Progenitor cell of endocrine pancreas (in vitro differentiated cells): Measurements from ENCODE around the gene TIPARP. TPM values are rescaled to one million over a fixed set of nuclear protein-coding genes. Genes with fewer than 3 reads are reported as not detected.

Source experiments
- DNase-seq: peaks from one replicate; pipeline ENCODE4 v3.0.0; 2021; ENCODE audit warnings: low spot score; ENCODE audit not compliant: unreplicated experiment
- H3K27ac Mint-ChIP-seq: 2 replicates; pipeline ENCODE4 v1.8.0; 2021; ENCODE audit warnings: mild to moderate bottlenecking, moderate library complexity, mixed read lengths
- H3K27me3 Mint-ChIP-seq: 2 replicates; pipeline ENCODE4 v1.8.0; 2021; ENCODE audit warnings: mixed read lengths
- H3K36me3 Mint-ChIP-seq: 2 replicates; pipeline ENCODE4 v1.8.0; 2022; ENCODE audit warnings: mixed read lengths; ENCODE audit not compliant: insufficient read depth
- H3K4me1 Mint-ChIP-seq: 2 replicates; pipeline ENCODE4 v1.8.0; 2021; ENCODE audit warnings: low read depth, mixed read lengths
- H3K4me3 Mint-ChIP-seq: 2 replicates; pipeline ENCODE4 v1.8.0; 2021; ENCODE audit warnings: low read depth, mild to moderate bottlenecking, moderate library complexity, mixed read lengths
- H3K9me3 Mint-ChIP-seq: 2 replicates; pipeline ENCODE4 v1.8.0; 2021; ENCODE audit warnings: low read depth, mixed read lengths
- total RNA-seq: library from RNA; stranded (reverse); gene quantifications from 2 replicates; pipeline ENCODE4 v1.2.1, GENCODE V29; 2021
- TF ChIP-seq, protein P1 (sequence below): fragments of 200-600 bp; sonication (generic); IDR thresholded peaks from one replicate; pipeline ENCODE4 v1.5.0; 2021; ENCODE audit warnings: antibody characterized with exemption, mild to moderate bottlenecking; ENCODE audit not compliant: unreplicated experiment

Gene TIPARP
- total RNA-seq, 1 donor from 2014 or later: 38.6 TPM

DNA sequence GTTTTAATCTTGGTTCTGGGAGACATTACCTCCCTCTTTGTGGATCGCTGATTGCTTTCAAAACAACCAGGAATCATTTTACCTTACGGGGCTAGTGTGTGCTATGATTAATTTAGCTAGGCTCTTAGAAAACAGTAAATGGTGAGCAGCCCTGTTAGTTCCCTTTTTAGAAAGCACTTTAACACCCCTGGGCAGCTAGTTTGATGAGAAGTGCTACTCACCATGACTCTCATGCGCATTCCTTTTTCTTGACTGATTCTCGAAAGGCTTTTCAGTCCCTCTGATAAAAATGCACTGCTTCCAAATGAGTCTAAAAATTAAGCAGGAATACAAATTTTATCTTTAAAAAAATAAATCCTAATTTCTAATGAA is 76.5 kb downstream of the TIPARP start:
- TF ChIP-seq, protein P1, sequence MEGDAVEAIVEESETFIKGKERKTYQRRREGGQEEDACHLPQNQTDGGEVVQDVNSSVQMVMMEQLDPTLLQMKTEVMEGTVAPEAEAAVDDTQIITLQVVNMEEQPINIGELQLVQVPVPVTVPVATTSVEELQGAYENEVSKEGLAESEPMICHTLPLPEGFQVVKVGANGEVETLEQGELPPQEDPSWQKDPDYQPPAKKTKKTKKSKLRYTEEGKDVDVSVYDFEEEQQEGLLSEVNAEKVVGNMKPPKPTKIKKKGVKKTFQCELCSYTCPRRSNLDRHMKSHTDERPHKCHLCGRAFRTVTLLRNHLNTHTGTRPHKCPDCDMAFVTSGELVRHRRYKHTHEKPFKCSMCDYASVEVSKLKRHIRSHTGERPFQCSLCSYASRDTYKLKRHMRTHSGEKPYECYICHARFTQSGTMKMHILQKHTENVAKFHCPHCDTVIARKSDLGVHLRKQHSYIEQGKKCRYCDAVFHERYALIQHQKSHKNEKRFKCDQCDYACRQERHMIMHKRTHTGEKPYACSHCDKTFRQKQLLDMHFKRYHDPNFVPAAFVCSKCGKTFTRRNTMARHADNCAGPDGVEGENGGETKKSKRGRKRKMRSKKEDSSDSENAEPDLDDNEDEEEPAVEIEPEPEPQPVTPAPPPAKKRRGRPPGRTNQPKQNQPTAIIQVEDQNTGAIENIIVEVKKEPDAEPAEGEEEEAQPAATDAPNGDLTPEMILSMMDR: no peak
- H3K4me1 Mint-ChIP-seq: peaks cover 33% of the 10 kb centered on the region

DNA sequence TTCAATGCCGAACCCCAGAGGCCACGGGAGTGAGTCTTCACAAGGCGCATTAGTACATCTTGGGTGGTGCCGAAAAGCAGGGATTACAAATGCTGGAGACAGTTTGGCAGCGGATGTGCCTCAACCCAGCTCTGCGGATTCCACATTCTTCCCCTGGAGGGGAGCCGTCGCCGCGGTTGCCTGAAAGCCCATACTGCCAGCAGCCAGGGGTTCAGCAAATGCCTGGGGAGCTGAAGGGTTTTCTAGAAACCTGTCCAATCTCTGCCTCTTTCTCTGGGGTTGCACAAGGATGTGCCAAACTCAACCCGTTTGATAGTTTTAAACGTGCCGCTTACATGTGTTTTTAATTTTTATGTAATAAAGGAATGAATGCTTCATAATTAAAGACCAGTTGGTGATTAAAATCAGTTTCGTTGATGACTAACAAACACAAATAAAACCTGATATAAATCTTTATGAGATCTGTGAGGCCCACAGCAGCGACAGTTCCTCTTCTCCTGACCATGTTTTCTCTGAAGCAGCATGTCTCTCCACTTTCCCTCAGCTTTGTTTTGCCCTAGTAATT is 77.2 kb downstream of the TIPARP start:
- Mint-ChIP-seq H3K36me3 (peaks cover 1% of the 10 kb centered on the region), H3K4me3 (peak overlapping the region; percentile 32), H3K4me1 (peaks cover 33% of the 10 kb centered on the region), H3K27me3 (no peaks in the 10 kb centered on the region), H3K9me3 (peaks cover 8% of the 10 kb centered on the region), H3K27ac (peak overlapping the region; percentile 89)
- no peak for DNase-seq
- TF ChIP-seq, protein P1: no peak

More for the DNA sequence above, 76.5 kb downstream of the TIPARP start:
- peaks cover 1% of the 10 kb centered on the region for H3K36me3 Mint-ChIP-seq
- no peak for DNase-seq
- peaks cover 9% of the 10 kb centered on the region for H3K9me3 Mint-ChIP-seq
- peak overlapping the region; percentile 45 for H3K27ac Mint-ChIP-seq
- no peaks in the 10 kb centered on the region for H3K27me3 Mint-ChIP-seq
- H3K4me3 Mint-ChIP-seq: no peak overlapping the region

Other genes with a start within 250 kb of the TIPARP start
- gene SSR3, start 119.5 kb upstream of the TIPARP start, total RNA-seq: 129 and 135 TPM in 2 replicates
- gene LEKR1, start 151.8 kb downstream of the TIPARP start, total RNA-seq: 2.4 and 4.1 TPM in 2 replicates